Colon (tissue), 2 donors: ENCODE measurements around the gene PLA2G4B.

Source experiments
- FAIRE-seq: peaks from 2 replicates; lab custom pipeline; 2012; peaks lifted over from hg19 to GRCh38; lab: Jason Lieb, UNC
- donor health status: control.
- donor health status: control.

The PLA2G4B gene

DNA sequence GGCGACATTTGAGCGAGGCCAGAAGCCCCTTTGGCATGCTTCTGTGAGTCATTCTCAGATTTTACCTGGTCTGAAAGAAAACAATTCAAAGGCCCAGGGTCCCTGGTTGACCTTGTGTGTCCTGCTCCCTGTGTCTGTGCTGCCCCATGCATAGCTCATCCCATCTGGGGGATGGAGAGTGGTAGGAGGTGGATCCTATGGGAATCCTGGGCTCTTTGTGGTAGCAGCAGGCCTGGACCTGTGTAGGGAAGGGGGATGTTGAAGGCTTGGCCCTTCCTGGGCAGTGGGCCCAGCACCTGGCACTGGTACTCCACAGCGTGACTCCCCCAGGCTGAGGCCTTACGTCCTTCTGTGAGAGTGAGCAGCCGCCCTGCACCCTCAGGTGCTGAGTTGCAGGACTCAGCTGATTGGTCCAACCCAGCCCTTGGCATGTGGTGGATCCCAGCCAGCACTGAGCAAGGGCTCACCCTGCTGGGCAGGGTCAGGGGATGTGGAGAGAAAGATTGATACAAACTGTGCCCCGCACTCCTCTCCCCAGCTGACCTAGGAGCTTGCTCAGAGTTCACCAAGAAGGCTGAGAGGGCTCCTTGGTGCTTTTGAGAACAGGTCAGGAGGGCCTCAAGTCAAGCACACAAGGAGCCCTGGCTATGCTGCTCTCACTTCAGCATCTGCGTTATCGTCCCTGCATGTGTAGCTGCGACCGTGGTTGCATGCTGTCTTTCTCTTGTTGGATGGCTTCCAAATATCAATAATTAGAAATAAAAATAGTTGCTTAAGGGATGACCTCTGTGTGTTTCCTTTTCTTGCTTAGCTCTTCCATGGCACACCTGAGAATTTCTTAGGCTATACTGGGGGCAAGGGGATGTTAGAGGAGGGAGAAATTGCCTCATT is 32.1 kb upstream of the PLA2G4B start:
- no peak for FAIRE-seq

GRCh38 chr15:41809121-41809520 is 29.5 kb upstream of the PLA2G4B start:
- FAIRE-seq: no peak

DNA sequence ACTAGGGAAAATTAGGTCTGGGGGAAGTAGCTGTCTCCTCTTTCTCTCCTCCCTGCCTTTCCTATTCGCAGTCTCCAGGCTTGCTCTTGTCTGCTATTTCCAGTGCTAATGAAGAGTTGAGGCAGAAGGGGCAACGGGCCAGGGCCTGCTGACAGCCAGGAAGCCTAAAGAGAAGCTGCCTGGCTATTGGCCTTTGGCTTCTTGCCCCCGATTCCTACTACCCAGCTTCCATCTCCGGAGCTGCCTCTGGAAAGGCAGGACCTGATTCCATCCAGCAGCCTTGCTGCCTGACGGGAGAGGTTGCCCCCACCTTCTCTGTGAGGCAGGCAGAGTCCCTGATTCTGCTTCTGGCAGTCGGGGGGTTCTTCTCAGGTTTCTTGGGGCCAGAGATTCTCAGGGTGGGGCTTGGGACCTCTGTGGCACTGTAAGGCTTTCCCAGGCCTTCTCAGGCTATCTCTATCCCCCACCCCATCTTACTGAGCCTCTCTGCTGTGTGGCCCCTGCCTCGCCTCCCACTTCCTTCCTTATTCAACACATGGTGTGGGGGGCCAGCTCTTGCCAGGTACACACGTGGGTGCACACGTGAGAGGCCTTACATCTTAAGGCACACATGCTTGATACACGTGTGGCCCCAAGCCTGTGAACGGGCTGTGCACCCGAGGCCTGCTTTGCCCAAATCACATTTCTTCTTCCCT is 29.0 kb upstream of the PLA2G4B start:
- FAIRE-seq: no peak

- no peak for FAIRE-seq
These were observed 27.8 kb upstream of the PLA2G4B start for GRCh38 chr15:41810651-41811431.

DNA sequence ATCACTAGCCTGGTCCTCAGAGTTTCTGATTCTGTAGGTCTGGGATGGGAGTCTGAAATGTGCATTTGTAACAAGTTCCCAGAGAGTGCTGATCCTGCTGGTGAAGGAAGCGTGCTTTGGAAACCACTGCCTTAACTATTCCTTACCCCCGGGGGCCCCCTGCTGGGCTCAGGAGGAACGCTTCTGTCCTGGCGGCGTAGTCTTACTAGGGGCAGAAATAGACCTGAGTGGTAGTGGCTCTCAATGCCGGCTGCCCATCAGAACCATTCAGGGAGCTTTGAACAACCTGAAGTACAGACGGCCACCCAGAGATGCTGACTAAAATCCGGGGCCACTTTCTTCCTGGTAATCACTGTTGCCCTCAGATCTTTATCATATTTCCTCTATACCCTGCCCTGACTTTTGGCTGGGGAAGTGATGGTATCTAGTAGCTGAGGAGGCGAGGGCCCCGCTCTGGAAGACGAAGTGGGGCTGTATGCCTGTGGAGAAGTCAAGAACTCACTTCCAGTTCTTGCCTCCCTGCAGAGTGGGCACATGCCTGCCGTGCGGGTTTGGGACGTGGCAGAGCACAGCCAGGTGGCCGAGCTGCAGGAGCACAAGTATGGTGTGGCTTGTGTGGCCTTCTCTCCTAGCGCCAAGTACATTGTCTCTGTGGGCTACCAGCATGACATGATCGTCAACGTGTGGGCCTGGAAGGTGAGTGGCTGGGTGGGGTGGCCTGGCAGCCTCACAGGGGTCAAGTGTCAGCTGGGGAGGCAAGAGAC is 27.0 kb upstream of the PLA2G4B start:
- no peak for FAIRE-seq

- no peak for FAIRE-seq
These were observed 25.7 kb upstream of the PLA2G4B start for GRCh38 chr15:41812820-41813375.

DNA sequence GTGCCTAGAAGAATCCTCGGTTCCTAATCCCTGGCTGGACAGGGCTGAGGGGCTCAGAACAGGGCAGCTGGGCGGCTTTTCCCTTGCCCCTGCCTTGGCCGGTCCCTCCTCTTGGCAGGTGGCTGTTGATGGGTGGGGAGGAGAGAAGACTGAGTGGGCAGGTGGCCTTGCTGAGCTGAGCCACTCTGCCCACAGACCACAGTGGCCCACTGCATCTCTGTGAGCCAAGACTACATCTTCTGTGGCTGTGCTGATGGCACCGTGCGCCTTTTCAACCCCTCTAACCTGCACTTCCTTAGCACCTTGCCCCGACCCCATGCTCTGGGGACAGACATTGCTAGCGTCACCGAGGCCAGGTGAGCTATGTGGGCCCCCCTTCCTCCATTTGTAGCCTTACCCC is 25.2 kb upstream of the PLA2G4B start:
- FAIRE-seq: no peak

DNA sequence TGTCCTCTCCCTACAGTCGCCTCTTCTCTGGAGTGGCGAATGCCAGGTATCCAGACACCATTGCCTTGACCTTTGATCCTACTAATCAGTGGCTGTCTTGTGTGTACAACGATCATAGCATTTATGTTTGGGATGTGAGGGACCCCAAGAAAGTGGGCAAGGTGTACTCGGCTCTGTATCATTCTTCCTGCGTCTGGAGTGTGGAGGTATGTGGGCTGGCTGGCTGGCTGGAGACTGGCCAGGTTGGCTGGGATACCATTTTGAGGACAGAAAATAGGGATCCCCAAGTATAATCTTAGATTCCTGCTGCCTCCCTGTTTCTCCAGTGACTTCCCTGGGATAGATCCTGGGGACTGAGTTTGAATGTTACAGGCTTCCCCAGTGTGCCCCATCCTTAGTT is 24.1 kb upstream of the PLA2G4B start:
- no peak for FAIRE-seq

GRCh38 chr15:41816788-41817187 is 21.9 kb upstream of the PLA2G4B start:
- FAIRE-seq: no peak

GRCh38 chr15:41817327-41817726 is 21.3 kb upstream of the PLA2G4B start:
- no peak for FAIRE-seq

DNA sequence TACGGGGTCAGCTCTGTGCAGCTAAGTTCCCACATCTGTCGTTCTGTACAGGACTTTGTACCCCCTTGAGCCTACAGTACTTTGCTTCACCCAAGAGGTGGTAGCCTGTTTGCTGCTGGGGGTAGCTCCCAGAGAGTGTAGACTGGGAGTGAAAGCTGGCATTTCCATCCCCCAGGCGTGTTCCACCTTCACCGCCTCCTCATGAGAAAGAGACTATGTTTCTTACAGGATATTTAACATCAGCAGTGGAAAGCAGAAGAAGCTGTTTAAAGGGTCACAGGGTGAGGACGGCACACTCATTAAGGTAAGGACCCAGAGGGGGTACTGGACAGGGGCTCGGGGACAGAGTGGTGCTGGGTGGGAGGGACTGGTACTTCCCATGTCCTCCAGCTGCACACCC is 20.9 kb upstream of the PLA2G4B start:
- no peak for FAIRE-seq

DNA sequence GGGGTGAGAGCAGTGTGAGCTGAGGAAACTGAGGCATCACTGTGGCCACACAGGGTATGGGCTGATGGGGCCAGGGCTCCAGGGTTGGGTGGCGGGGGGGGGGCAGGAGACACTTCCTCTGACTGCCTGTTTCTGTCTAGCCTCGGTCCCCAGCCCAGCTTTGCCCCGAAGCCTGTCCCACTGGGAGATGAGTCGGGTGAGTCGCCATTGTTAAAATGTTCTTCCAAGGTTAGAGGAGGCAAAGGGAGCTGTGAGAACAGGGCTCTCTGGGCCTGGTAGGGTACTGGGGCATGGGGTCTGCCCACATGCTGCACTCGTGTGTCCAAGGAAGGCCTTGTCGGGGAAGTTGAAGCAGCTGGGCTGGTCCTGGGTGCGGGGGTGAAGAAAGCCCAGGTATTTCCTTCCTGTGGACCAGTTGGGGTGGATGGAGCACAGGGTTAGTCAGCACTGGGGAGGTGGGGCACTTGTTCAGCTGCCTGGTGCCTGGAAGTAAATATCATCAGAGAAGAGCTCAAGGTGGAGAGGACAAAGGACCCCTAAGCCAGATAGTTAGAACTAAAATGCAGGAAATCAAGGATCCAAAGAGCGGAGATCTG is 19.1 kb upstream of the PLA2G4B start:
- FAIRE-seq: no peak

GRCh38 chr15:41820791-41821423 is 17.7 kb upstream of the PLA2G4B start:
- no peak for FAIRE-seq

- FAIRE-seq: no peak
These were observed 16.8 kb upstream of the PLA2G4B start for GRCh38 chr15:41821831-41822230.

- no peak for FAIRE-seq
These were observed 16.2 kb upstream of the PLA2G4B start for GRCh38 chr15:41822471-41822870.

- no peak for FAIRE-seq
These were observed 15.7 kb upstream of the PLA2G4B start for GRCh38 chr15:41822957-41823356.

- no peak for FAIRE-seq
These were observed 15.1 kb upstream of the PLA2G4B start for GRCh38 chr15:41823502-41823901.

DNA sequence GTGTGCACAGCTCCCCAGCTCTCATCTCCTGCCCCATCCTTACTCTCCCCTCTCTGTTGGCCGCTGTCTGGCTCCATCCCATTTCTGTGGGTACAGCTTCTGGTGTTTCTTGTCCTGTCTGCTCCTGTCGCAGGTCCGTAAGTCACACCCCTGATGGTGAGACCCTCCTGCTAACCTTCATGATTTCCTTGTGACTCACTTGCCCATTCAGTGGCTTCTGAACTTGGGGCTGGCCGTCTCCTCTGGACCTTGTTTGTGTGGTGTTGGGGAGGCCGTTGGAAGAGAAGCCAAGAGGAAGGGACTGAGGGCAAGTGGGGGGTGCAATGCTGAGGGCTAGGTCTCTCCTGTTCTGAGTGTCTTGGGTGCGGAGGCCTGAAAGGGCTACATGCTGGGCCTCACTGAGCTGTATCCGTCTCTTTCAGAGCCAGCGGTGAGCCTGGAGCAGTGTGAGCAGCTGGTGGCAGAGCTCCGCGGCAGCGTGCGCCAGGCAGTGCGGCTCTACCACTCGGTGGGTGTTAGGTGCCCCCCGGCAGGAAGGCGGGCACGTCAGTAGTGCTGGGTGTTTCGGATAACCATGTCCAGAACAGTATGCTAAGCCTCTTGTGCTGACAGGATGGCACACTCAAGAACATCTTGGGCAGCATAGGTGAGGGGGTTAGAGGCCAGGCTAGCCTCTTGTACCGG is 14.4 kb upstream of the PLA2G4B start:
- no peak for FAIRE-seq

DNA sequence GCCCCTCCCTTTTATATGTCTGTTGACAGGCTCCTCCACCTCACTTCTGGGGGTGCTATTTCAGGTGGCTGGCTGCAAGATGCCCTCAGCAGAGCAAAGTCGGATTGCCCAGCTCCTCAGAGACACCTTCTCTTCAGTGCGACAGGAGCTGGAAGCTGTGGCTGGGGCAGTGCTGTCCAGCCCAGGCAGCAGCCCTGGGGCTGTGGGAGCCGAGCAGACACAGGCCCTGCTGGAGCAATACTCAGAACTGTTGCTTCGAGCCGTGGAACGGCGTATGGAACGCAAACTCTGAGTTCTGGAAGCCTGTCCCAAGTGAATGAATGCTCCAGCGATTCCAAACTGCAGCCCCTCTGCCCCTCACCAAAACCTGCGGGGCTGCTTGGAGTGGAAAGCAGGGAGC is 13.5 kb upstream of the PLA2G4B start:
- FAIRE-seq: no peak
